ENCODE results near the gene ZCWPW2.

Gene ZCWPW2

DNA sequence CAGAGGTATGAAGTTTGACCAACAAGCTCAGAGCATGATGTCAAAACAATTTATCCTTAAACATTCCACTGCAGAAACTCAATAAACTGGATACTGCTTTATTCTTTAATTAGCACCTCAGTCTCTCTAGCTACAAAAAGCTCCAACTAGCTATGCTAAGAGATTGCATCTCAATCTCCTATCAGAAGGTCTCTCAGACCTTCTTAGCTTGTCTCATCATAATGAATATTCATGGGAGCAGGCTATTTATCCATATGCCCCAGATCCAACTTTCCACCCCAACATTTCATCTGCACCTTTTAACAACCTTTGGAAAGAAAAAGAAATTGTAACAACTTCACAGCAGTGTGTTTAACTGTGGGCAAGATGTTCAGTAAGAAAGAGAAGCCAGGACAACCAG lies 11.3 kb upstream of the ZCWPW2 start:
- peaks cover 23% of the 10 kb centered on the region for H3K4me1 Mint-ChIP-seq (ENCODE audit: low read depth)
- H3K9me3 Mint-ChIP-seq: no peaks in the 10 kb centered on the region
- no peak overlapping the region for H3K27ac Mint-ChIP-seq
- no peak overlapping the region for H3K4me3 Mint-ChIP-seq
- H3K27me3 Mint-ChIP-seq (ENCODE audit: low read depth): no peaks in the 10 kb centered on the region
- peaks cover 31% of the 10 kb centered on the region for H3K36me3 Mint-ChIP-seq (ENCODE audit: low read depth)

DNA sequence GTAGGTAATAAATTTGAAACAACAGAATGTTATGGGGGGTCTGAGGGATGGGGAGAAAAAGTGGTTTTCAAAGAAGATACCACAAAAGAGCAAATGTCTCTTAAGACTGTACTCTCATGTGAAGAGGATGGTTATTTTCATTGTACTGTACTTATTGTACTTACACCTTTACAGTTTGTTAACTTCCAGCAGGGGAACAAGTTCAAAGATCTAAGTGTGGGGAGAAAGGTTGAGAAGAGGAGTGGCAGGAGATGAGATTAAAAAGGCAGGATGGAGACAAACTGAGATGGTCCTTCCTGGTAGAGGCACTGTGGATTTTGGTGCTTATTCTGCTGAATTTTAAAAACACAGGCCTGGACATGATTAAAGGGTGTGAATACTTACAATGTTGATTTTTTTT lies 5.4 kb upstream of the ZCWPW2 start:
- H3K9me3 Mint-ChIP-seq: no peaks in the 10 kb centered on the region
- H3K27ac Mint-ChIP-seq: no peak overlapping the region
- H3K4me1 Mint-ChIP-seq (ENCODE audit: low read depth): peaks cover 50% of the 10 kb centered on the region
- peaks cover 24% of the 10 kb centered on the region for H3K36me3 Mint-ChIP-seq (ENCODE audit: low read depth)
- no peaks in the 10 kb centered on the region for H3K27me3 Mint-ChIP-seq (ENCODE audit: low read depth)
- peak overlapping the region; percentile 30 for H3K4me3 Mint-ChIP-seq

DNA sequence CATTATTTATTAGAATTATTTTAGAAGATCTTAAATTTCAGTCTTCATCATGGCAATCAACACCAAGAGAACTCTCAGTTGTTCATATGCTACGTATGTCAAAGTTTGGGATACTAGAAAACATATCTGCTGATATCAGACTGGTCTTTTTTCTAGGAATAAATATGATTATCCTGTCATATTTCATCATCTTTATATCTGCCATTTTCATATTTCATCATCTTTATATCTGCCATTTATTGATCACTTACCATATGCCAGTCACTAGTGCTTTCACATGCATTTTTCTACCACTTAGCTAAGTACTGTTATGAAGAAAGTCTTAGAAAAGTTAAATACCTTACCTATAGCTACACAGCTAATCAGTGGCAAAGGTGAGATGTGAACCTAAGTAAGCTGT lies 2.8 kb upstream of the ZCWPW2 start:
- Mint-ChIP-seq H3K9me3 (no peaks in the 10 kb centered on the region), H3K27me3 (ENCODE audit: low read depth) (no peaks in the 10 kb centered on the region), H3K4me1 (ENCODE audit: low read depth) (peaks cover 61% of the 10 kb centered on the region), H3K4me3 (no peak overlapping the region), H3K36me3 (ENCODE audit: low read depth) (peaks cover 21% of the 10 kb centered on the region), H3K27ac (no peak overlapping the region)

DNA sequence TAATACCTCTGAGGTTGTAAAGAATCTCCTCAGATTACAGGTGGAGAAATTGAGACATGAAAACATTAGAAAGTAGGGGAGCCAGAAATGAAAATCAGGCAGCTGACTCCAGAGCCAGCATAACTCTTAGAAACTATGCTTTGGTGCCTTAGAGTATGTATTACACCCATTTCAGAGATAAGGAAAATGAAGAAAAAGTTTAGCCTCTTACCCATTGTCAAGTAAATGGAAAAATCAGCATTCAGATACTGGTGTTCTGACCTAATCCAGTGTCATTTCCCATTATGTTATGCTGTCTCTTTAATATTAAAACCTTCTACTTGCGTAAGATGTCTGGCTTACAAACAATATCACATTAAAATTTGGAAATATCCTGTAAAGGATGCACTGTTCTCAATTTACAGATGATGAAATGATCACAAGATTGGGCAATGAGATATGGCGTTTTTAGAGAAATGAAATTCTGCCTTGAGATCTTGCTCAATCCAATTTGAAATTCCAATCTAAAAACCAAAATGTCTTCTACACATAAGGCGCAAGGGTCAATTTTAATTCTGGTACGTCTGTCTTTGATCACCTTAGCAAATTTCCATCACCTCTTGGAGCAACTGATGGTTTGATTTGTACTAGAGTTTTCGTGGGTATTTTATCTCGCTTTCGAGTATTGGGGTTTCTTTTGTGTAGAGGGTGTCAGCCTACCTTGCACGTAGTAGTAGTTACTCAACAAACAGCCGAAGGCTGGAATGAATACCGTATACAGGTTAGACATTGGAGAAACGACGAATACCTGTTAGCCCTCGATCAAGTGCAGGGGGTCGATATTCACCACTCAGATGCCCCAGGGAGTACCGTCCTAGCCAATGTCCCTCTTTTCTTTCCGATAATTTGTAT lies 902 bp upstream of the ZCWPW2 start:
- no peaks in the 10 kb centered on the region for H3K27me3 Mint-ChIP-seq (ENCODE audit: low read depth)
- H3K4me1 Mint-ChIP-seq (ENCODE audit: low read depth): peaks cover 59% of the 10 kb centered on the region
- H3K27ac Mint-ChIP-seq: peak overlapping the region; percentile 99
- peaks cover 11% of the 10 kb centered on the region for H3K9me3 Mint-ChIP-seq
- H3K36me3 Mint-ChIP-seq (ENCODE audit: low read depth): peaks cover 30% of the 10 kb centered on the region
- peak overlapping the region; percentile 99 for H3K4me3 Mint-ChIP-seq

DNA sequence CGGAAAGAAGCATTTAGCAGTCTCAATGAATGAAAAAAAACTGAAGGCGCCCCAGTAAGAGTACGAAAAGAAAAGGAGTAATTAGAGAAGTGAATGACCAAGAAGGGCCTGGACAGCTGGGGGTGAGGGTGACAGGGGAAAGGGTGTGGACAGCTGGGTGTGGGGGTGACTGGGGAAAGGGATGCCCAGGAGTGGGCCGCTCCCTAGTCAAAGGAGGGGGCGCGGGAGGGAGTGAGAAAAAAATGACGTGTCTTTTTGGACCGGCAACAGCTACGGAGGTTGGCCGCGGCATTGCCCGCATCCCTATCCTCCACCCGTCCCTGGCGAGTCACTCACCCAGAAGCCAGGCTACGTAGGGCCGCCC lies 274 bp upstream of the ZCWPW2 start:
- Mint-ChIP-seq H3K36me3 (ENCODE audit: low read depth) (peaks cover 27% of the 10 kb centered on the region), H3K27me3 (ENCODE audit: low read depth) (no peaks in the 10 kb centered on the region), H3K4me1 (ENCODE audit: low read depth) (peaks cover 53% of the 10 kb centered on the region), H3K4me3 (peak overlapping the region; percentile 99), H3K9me3 (peaks cover 11% of the 10 kb centered on the region), H3K27ac (peak overlapping the region; percentile 99)

DNA sequence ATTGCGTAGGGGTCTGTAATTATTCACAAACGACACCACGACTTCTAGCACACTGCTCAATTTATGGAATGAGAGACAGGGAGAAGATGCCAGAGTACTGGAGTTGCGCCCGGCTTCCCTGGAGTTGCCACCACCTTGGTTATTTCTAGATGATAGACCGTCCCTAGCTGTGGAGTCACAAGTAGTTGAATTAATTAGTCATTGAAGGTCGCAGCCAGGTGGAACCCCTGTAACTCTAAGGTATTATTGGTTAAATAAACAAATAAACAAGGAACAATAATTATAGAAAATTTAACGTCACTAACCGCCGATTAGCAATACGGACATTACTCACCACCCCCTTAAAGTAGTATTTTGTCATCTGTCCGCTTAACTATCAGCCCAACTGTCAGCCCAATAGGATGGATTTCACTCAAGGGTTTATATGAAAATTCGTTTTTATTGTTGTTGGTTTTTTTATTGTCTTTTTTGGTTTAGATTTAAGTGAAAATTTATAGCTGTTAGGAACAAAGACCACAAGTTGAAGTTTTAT lies 1.0 kb downstream of the ZCWPW2 start:
- no peaks in the 10 kb centered on the region for H3K27me3 Mint-ChIP-seq (ENCODE audit: low read depth)
- H3K4me3 Mint-ChIP-seq: peak overlapping the region; percentile 99
- H3K36me3 Mint-ChIP-seq (ENCODE audit: low read depth): peaks cover 35% of the 10 kb centered on the region
- H3K4me1 Mint-ChIP-seq (ENCODE audit: low read depth): peaks cover 50% of the 10 kb centered on the region
- H3K27ac Mint-ChIP-seq: peak overlapping the region; percentile 99
- peaks cover 19% of the 10 kb centered on the region for H3K9me3 Mint-ChIP-seq

DNA sequence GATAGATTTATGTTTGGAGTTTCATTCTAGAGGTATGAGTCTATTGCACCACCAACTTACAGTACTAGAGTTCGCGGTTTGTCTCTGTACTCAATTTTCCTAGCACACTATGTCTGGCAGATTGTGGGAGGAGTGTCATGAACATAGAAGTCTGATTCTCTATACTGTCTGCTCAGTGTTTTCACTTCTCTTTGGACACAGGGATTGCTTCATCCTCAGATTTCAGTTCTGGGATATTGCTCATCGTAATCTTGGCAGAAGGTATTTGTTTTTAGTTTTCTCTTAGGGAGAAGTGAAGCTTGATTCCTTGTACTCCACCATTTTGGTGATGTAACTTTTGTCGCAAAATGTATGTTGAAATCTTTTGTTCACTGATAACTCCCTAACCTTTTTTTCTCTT lies 27.9 kb downstream of the ZCWPW2 start:
- Mint-ChIP-seq H3K36me3 (ENCODE audit: low read depth) (no peaks in the 10 kb centered on the region), H3K27ac (no peak overlapping the region), H3K4me3 (no peak overlapping the region), H3K4me1 (ENCODE audit: low read depth) (no peaks in the 10 kb centered on the region), H3K27me3 (ENCODE audit: low read depth) (no peaks in the 10 kb centered on the region), H3K9me3 (peaks cover 5% of the 10 kb centered on the region)

DNA sequence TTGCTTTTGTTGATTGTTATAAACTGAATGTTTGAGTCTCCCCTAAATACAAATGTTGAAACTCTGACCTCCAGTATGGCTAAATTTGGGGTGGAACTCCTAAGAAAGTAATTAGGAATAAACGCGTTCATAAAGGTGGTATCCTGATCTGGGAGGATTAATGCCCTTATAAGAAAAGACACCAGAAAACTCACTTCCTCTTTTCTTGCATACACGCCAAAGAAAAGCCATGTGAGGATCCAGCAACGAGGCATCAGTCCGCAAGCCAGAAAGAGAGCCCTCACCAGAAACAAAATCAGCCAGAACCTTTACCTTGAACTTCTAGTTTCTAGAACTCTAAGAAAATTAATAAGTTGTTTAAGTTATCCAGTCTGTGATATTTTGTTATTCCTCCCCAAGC lies 37.5 kb downstream of the ZCWPW2 start:
- H3K36me3 Mint-ChIP-seq (ENCODE audit: low read depth): no peaks in the 10 kb centered on the region
- no peaks in the 10 kb centered on the region for H3K4me1 Mint-ChIP-seq (ENCODE audit: low read depth)
- H3K27me3 Mint-ChIP-seq (ENCODE audit: low read depth): no peaks in the 10 kb centered on the region
- H3K27ac Mint-ChIP-seq: no peak overlapping the region
- H3K4me3 Mint-ChIP-seq: no peak overlapping the region
- no peaks in the 10 kb centered on the region for H3K9me3 Mint-ChIP-seq

DNA sequence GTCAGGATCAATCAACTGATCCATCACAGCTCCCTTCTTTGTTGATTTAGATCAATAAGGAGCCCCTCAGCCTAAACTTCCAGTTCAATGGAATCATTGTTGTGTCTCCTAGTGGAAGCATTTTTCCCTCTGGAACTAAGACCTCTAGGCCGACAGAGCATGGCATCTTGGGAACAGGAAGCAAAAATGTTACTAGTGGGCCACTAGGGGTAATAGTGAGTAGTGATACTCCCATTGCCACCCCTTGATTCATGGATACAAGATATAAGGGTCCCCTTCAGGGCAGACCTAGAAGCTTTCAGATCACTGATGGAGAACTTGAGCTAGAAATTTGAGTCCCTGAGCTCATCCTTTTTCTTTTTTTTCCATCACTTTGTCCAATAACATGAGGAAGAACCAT lies 40.5 kb downstream of the ZCWPW2 start:
- Mint-ChIP-seq H3K27ac (no peak overlapping the region), H3K4me3 (no peak overlapping the region), H3K36me3 (ENCODE audit: low read depth) (no peaks in the 10 kb centered on the region), H3K9me3 (peaks cover 19% of the 10 kb centered on the region), H3K4me1 (ENCODE audit: low read depth) (no peaks in the 10 kb centered on the region), H3K27me3 (ENCODE audit: low read depth) (no peaks in the 10 kb centered on the region)

DNA sequence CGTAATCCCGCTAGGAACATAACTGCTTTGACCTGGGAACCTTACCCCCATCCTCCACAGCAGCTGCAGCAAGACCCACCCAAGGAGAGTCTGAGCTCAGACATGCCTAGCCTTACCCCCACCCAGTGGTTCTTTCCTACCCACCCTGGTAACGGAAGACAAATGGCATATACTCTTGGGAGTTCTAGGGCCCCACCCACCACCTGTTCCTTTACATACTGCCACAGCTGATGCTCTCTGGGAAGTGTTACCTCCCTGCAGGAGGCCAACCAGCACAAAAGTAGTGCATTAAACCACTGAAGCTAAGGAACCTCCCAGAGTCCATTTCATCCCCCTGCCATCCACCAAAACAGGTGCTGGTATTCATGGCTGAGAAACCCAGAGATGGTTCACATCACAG lies 50.7 kb downstream of the ZCWPW2 start:
- H3K36me3 Mint-ChIP-seq (ENCODE audit: low read depth): no peaks in the 10 kb centered on the region
- no peaks in the 10 kb centered on the region for H3K4me1 Mint-ChIP-seq (ENCODE audit: low read depth)
- H3K27ac Mint-ChIP-seq: no peak overlapping the region
- H3K9me3 Mint-ChIP-seq: peaks cover 38% of the 10 kb centered on the region
- H3K27me3 Mint-ChIP-seq (ENCODE audit: low read depth): no peaks in the 10 kb centered on the region
- H3K4me3 Mint-ChIP-seq: no peak overlapping the region

DNA sequence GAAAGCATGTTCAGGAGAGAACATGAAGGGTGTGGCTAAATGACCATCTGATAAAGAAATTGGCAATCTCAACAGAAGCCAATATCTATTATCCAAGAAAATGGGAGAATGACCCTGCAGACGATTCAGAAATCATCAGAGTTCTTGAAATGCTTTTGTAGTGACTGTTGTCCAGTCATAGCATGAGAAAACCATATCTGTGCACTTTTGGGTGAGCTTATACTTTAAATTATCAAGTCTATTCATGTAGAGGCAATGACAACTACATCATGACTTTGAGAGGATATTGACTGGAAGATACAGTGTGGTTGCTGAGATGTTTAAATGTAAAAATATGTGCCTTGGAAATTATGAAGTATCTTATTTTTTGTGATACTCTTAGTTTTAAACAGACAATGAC lies 57.7 kb downstream of the ZCWPW2 start:
- Mint-ChIP-seq H3K27me3 (ENCODE audit: low read depth) (no peaks in the 10 kb centered on the region), H3K27ac (no peak overlapping the region), H3K36me3 (ENCODE audit: low read depth) (no peaks in the 10 kb centered on the region), H3K4me3 (no peak overlapping the region), H3K4me1 (ENCODE audit: low read depth) (no peaks in the 10 kb centered on the region), H3K9me3 (peaks cover 23% of the 10 kb centered on the region)

DNA sequence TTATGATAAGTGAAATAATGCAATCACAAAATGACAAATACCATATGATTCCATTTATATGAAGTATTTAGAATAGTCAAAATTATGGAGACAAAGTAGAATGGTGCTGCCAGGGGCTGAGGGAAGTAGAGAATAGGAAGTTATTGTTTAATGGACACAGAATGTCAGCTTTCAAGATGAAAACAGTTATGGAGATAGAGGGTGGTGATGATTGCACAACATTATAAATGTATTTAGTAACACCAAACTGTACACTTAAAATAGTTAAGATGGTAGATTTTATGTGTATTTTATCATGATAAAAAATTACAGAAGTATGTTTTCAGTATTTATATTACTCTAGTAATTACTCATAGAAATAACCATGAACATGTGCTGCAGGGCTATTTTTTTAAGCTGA lies 100.9 kb downstream of the ZCWPW2 start:
- no peaks in the 10 kb centered on the region for H3K27me3 Mint-ChIP-seq (ENCODE audit: low read depth)
- H3K27ac Mint-ChIP-seq: no peak overlapping the region
- H3K9me3 Mint-ChIP-seq: peaks cover 3% of the 10 kb centered on the region
- no peaks in the 10 kb centered on the region for H3K4me1 Mint-ChIP-seq (ENCODE audit: low read depth)
- H3K36me3 Mint-ChIP-seq (ENCODE audit: low read depth): no peaks in the 10 kb centered on the region
- H3K4me3 Mint-ChIP-seq: no peak overlapping the region

DNA sequence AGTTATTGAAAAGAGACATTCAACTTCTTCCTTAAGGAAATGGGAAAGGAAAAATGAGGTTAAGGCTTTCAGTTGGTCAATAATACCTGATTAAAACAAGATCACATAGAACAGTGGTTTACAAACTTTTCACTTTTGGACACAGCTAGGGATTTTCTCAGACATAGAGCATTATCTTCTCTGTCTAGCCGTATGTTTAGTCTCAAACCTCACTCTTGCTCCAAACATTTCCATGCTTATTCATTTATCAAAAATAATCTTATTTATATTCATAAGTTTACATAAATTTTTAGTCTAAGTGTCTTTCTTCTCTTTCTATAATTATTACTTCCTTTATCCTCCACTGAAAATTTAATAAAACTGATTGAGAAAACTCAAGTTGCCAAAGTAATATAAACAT lies 114.3 kb downstream of the ZCWPW2 start:
- Mint-ChIP-seq H3K36me3 (ENCODE audit: low read depth) (no peaks in the 10 kb centered on the region), H3K9me3 (peaks cover 5% of the 10 kb centered on the region), H3K27ac (no peak overlapping the region), H3K4me3 (no peak overlapping the region), H3K4me1 (ENCODE audit: low read depth) (no peaks in the 10 kb centered on the region), H3K27me3 (ENCODE audit: low read depth) (no peaks in the 10 kb centered on the region)

DNA sequence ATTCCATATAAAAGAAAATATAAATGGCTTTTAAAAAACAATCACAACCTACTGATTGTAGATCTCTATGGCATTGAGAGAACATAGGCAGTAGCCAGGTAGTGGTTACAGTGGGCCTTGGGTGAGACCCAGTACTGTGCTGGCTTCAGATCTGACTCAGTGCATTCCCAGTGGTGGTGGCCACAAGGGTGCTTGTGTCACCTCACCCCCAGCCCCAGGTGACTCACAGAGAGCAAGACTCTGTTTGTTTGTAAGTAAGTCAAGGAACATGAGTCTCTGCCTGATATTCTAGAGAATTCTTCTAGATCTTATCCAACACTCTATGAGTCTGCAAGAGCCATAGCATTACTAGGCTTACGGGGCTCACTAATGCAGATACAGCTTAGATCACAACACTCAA lies 118.9 kb downstream of the ZCWPW2 start:
- H3K4me3 Mint-ChIP-seq: no peak overlapping the region
- H3K9me3 Mint-ChIP-seq: peaks cover 5% of the 10 kb centered on the region
- no peak overlapping the region for H3K27ac Mint-ChIP-seq
- no peaks in the 10 kb centered on the region for H3K27me3 Mint-ChIP-seq (ENCODE audit: low read depth)
- H3K36me3 Mint-ChIP-seq (ENCODE audit: low read depth): no peaks in the 10 kb centered on the region
- H3K4me1 Mint-ChIP-seq (ENCODE audit: low read depth): no peaks in the 10 kb centered on the region

DNA sequence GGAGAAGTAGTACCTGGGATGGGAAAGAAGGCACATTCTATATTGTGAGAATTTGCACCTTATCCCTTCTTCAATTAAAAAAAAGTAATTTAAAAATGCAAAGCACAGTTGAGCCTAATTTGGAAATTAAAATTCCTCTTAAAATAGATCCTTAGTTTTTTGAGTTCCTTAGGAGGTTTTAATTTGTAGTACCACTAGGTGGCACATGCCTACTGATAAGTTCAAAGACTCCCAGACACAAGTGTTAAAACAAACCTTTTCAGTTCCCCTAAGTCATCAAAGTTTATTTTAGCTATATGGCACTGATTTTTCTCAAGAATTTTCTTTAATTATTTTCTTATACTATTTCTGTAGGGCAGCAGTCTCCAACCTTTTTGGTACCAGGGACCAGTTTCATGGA lies 127.7 kb downstream of the ZCWPW2 start:
- H3K36me3 Mint-ChIP-seq (ENCODE audit: low read depth): no peaks in the 10 kb centered on the region
- no peaks in the 10 kb centered on the region for H3K4me1 Mint-ChIP-seq (ENCODE audit: low read depth)
- no peak overlapping the region for H3K27ac Mint-ChIP-seq
- H3K4me3 Mint-ChIP-seq: no peak overlapping the region
- no peaks in the 10 kb centered on the region for H3K9me3 Mint-ChIP-seq
- no peaks in the 10 kb centered on the region for H3K27me3 Mint-ChIP-seq (ENCODE audit: low read depth)

Data from T-helper 1 cell treated with Interleukin-12 subunit alpha and Interleukin-12 subunit beta and Interleukin-4 antibody, amounts not matched to agents 30 μg/mL and 1 μg/mL, for 36 hours (primary cell).